Measurements from ENCODE around the gene CXADR.

- no peak for TF ChIP-seq CTCF (IDR thresholded peaks at IDR 0.05; ENCODE audit: borderline replicate concordance, extremely low read depth, low read length, poor library complexity, severe bottlenecking)
- no peak for TF ChIP-seq EZH2 (IDR thresholded peaks at IDR 0.05; ENCODE audit: borderline replicate concordance, low read depth, low read length, severe bottlenecking)
Observed at GRCh38 chr21:17610911-17611310, 98.1 kb downstream of the CXADR start.
